ENCODE data around the gene TBKBP1.

TBKBP1 gene

DNA sequence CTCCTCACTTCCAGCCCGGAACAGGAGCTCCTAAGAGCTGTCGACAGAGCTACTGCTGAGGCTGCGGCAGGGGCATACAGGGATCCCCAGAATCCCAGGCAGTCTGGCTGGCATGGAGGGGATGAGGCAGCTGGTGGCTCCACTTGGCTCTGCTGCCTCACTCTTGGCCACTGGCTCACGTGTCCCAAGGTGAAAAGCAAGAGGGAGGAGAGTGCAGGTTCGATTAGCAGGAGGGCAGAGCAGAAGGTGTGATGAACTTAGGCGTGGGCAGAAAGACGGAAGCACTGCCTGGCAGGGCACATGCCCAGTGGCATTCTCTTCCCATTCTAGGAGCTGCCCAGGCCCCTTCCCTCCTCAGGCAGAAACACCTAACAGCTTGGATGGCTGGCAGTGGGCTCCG is 27.8 kb downstream of the TBKBP1 start:
- DNase-seq: no peak
- intact Hi-C loops (cut with DNase I; ENCODE audit: low total_unique reads): no loop called here
- TF ChIP-seq CTCF (IDR thresholded peaks at IDR 0.05): no peak
- H3K27ac ChIP-seq: no peak overlapping the region
- peaks cover 0 to 13% (median 7%) of the 10 kb centered on the region in 4 donors for H3K4me1 ChIP-seq
- H3K9me3 ChIP-seq: no peaks in the 10 kb centered on the region
- no peaks in the 10 kb centered on the region for H3K36me3 ChIP-seq
- H3K4me3 ChIP-seq: no peak overlapping the region
- H3K27me3 ChIP-seq: peaks cover 0 to 90% of the 10 kb centered on the region in 2 donors

- intact Hi-C loops (cut with DNase I; ENCODE audit: low total_unique reads): no loop called here
- peaks cover 0 to 13% (median 7%) of the 10 kb centered on the region in 4 donors for H3K4me1 ChIP-seq
- H3K27me3 ChIP-seq: peaks cover 0 to 87% of the 10 kb centered on the region in 2 donors
Measured at GRCh38 chr17:47724705-47725104, 30.7 kb downstream of the TBKBP1 start.

DNA sequence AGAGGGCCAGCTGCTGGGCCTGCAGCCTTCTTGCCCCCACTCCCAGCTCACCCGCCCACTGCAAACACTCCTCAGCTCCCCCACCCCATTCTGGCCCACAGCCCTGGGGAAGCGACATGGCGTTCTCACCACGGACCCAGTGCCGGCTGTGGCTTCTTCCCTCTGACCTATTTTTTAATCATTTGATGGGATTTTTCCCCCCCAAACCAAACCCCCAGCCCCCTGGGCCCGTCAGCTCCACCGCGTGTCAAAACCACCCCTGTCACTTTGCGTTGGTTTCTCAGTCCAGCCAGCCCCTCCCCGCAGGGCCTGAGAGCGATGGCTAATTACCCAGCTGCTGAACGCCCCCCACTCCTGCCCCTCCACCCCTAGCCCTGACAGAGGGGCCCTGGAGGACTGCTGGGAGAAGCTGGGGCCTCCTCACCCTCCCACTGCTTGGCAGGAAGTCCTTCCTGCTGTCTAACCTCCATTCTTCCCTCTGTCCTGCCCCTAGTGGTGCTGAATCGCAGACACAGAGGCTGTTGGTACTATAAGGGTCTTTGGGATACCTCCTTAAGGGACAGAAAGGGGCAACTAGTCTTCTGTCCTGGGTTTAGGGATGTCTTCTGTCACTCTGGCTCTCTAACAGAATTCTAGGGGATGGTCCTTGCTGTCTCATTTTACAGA is 31.6 kb downstream of the TBKBP1 start:
- no peak for DNase-seq
- Histone ChIP-seq H3K4me1 (peaks cover 0 to 13% (median 7%) of the 10 kb centered on the region in 4 donors), H3K27me3 (peaks cover 0 to 86% of the 10 kb centered on the region in 2 donors), H3K36me3 (no peaks in the 10 kb centered on the region), H3K4me3 (no peak overlapping the region), H3K9me3 (no peaks in the 10 kb centered on the region), H3K27ac (no peak overlapping the region)
- intact Hi-C loops (cut with DNase I; ENCODE audit: low total_unique reads): no loop called here
- TF ChIP-seq CTCF (IDR thresholded peaks at IDR 0.05): no peak

More at GRCh38 chr17:47724705-47725104, 30.7 kb downstream of the TBKBP1 start:
- H3K9me3 ChIP-seq: no peaks in the 10 kb centered on the region
- no peak overlapping the region for H3K4me3 ChIP-seq
- TF ChIP-seq CTCF (IDR thresholded peaks at IDR 0.05): no peak
- DNase-seq: no peak
- no peak overlapping the region for H3K27ac ChIP-seq
- no peaks in the 10 kb centered on the region for H3K36me3 ChIP-seq

DNA sequence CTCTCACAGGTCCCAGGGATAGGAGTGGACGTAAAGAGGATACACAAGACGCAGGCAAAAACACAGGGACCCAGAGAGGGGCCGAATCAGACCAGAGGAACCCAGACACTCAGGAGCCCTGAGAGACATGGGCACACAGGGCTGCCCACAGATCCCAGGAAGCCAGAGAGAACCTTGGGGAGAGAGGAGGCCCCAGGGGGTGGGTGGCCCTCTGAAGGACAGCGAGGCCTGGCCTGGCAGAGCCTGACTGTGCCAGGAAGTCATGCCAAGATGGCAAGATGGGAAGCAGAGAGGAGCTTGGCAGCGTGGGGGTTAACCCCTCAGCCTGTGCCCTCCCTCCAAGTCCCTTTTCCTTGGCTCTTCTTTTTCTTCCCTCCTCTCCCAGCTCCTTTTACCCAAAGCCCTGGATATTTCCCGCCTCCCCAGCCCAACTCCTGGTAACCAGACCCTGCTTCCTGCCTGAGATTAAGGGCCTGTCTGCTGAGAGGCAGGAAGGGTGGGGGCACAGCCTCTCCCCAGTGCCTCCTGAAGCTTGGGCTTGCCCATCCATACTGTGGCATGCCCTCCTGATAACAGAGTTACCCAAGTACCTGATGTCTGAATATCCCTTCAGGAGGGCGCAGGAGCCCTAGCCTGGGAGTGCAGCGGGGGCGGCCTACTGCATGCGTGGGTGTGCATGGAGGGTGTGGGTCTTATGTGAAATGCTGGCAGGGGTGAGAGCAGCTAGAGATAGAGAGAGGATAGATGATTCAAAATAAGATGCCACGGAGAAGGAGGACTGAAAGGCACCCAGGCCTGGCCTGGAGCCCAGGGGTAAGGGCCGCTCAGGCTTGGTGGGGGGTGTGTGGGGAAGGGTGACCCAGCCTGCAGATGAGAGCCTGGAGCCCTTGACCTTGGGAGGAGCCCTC is 33.1 kb downstream of the TBKBP1 start:
- peaks cover 0 to 81% of the 10 kb centered on the region in 2 donors for H3K27me3 ChIP-seq
- intact Hi-C loops (cut with DNase I; ENCODE audit: low total_unique reads): no loop called here
- H3K4me3 ChIP-seq: no peak overlapping the region
- no peak for DNase-seq
- no peaks in the 10 kb centered on the region for H3K36me3 ChIP-seq
- H3K9me3 ChIP-seq: no peaks in the 10 kb centered on the region
- H3K27ac ChIP-seq: no peak overlapping the region
- peaks cover 0 to 2% (median 0%) of the 10 kb centered on the region in 4 donors for H3K4me1 ChIP-seq
- no peak for TF ChIP-seq CTCF (IDR thresholded peaks at IDR 0.05)

DNA sequence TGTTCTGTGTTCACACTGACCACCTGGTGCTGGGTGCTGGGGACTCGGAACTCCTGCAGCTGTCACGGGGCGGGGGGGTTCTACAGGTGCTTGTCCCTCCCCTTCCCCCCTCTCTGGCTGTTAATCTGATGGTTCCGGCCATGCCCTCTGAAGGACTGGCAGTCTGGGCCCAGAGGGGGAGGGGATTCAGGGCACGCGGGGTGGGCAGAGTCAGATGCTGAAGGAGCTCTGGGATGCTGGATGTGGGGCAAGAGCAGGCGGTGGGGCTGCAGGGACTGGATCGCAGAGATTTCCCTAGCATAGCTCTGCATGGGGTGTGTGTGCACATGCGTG is 33.7 kb downstream of the TBKBP1 start:
- TF ChIP-seq CTCF (IDR thresholded peaks at IDR 0.05): no peak
- intact Hi-C loops (cut with DNase I; ENCODE audit: low total_unique reads): no loop called here
- no peaks in the 10 kb centered on the region for H3K36me3 ChIP-seq
- H3K27me3 ChIP-seq: peaks cover 0 to 82% of the 10 kb centered on the region in 2 donors
- peaks cover 0 to 3% (median 0%) of the 10 kb centered on the region in 4 donors for H3K4me1 ChIP-seq
- no peak for DNase-seq
- no peak overlapping the region for H3K27ac ChIP-seq
- H3K9me3 ChIP-seq: no peaks in the 10 kb centered on the region
- H3K4me3 ChIP-seq: no peak overlapping the region

Measured in tibial artery (tissue), 4 donors.